Common myeloid progenitor, CD34-positive (primary cell): ENCODE data around the gene COG2.

Source experiments
- CTCF ChIA-PET: fragments of 350-600 bp; sonication (Branson Sonifier 250); formaldehyde crosslinking; loops from one replicate; lab custom pipeline; 2021; ENCODE audit warnings: antibody characterized with exemption; lab: Charles Lee
- POLR2A ChIA-PET: fragments of 350-600 bp; sonication (Branson Sonifier 250); formaldehyde crosslinking; loops from one replicate; lab custom pipeline; 2021; ENCODE audit warnings: antibody characterized with exemption; lab: Charles Lee
- DNase-seq, 3 donors: peaks; one replicate each; pipeline versions ENCODE4 v3.0.0 to v3.0.0-alpha.2; 2013
- H3K27ac ChIP-seq, 2 experiments: 1 replicate in 1 of 2; 2 replicates in 1 of 2; pipeline ENCODE4 v1.7.0; 2013; ENCODE audit warnings: inconsistent platforms in 2 of 2, low read length in 2 of 2, mild to moderate bottlenecking in 2 of 2, low read depth in 1 of 2, moderate library complexity in 1 of 2; ENCODE audit not compliant: severe bottlenecking in 2 of 2, insufficient read depth in 1 of 2, poor library complexity in 1 of 2
- H3K27me3 ChIP-seq, 5 experiments: replicated peaks in 2 of 5; 1 replicate in 3 of 5; 2 replicates in 2 of 5; pipeline versions ENCODE4 v1.6.1 to v1.7.0; 2013; ENCODE audit warnings: low read length in 4 of 5, mild to moderate bottlenecking in 2 of 5, moderate library complexity in 2 of 5, inconsistent platforms in 1 of 5; ENCODE audit not compliant: insufficient read depth in 5 of 5, control insufficient read depth in 4 of 5
- H3K36me3 ChIP-seq, 4 experiments: 1 replicate in 2 of 4; 2 replicates in 2 of 4; pipeline versions ENCODE4 v1.6.1 to v1.7.0; 2013; ENCODE audit warnings: low read length in 3 of 4, control low read depth in 1 of 4, mild to moderate bottlenecking in 1 of 4; ENCODE audit not compliant: control insufficient read depth in 4 of 4, insufficient read depth in 4 of 4
- H3K4me1 ChIP-seq, 4 experiments: 1 replicate in 3 of 4; 2 replicates in 1 of 4; pipeline versions ENCODE4 v1.6.1 to v1.7.1; 2013; ENCODE audit warnings: low read length in 3 of 4, mild to moderate bottlenecking in 3 of 4, control low read depth in 1 of 4, inconsistent platforms in 1 of 4, moderate library complexity in 1 of 4; ENCODE audit not compliant: control insufficient read depth in 4 of 4, insufficient read depth in 4 of 4; ENCODE audit errors: control extremely low read depth in 1 of 4
- H3K4me3 ChIP-seq, 7 experiments: 1 replicate in 4 of 7; 2 replicates in 3 of 7; pipeline versions ENCODE4 v1.5.1 to v1.7.0; 2013; ENCODE audit warnings: mild to moderate bottlenecking in 7 of 7, low read length in 6 of 7, moderate library complexity in 6 of 7, inconsistent platforms in 2 of 7, low read depth in 2 of 7, control low read depth in 1 of 7; ENCODE audit not compliant: insufficient read depth in 4 of 7, control insufficient read depth in 1 of 7; ENCODE audit errors: extremely low read depth in 1 of 7
- H3K9me3 ChIP-seq, 5 experiments: 1 replicate in 4 of 5; 2 replicates in 1 of 5; pipeline versions ENCODE4 v1.6.1 to v1.7.1; 2013; ENCODE audit warnings: low read length in 4 of 5, mild to moderate bottlenecking in 2 of 5, inconsistent platforms in 1 of 5, low read depth in 1 of 5, moderate library complexity in 1 of 5; ENCODE audit not compliant: control insufficient read depth in 4 of 5, insufficient read depth in 2 of 5; ENCODE audit errors: control extremely low read depth in 1 of 5
- WGBS: methylation state at CpG from one replicate; pipeline ENCODE4 v1.1.5; 2013; ENCODE audit not compliant: insufficient coverage; 5-methylcytosine and 5-hydroxymethylcytosine counted together

The COG2 gene

GRCh38 chr1:230661976-230662375 lies 19.7 kb downstream of the COG2 start:
- WGBS: 100% methylated on average over 3 of the region's 4 CpGs
- Histone ChIP-seq H3K9me3 (no peaks in the 10 kb centered on the region), H3K27me3 (no peaks in the 10 kb centered on the region), H3K27ac (no peak overlapping the region), H3K4me3 (no peak overlapping the region), H3K36me3 (peaks cover 18 to 54% (median 36%) of the 10 kb centered on the region in 4 experiments), H3K4me1 (no peaks in the 10 kb centered on the region)
- ChIA-PET POLR2A (no interaction called here), CTCF (interaction anchor here (0.7 kb wide), 1 partner anchor 103 kb away, joined by 3 read pairs; no protein-coding TSS in a partner anchor)
- DNase-seq: no peak

- Histone ChIP-seq H3K9me3 (no peaks in the 10 kb centered on the region), H3K36me3 (peaks cover 44 to 81% (median 60%) of the 10 kb centered on the region in 4 experiments), H3K4me3 (no peak overlapping the region), H3K4me1 (no peaks in the 10 kb centered on the region), H3K27me3 (no peaks in the 10 kb centered on the region), H3K27ac (no peak overlapping the region)
- ChIA-PET CTCF (no interaction called here), POLR2A (no interaction called here)
- DNase-seq: no peak
- WGBS: 92% methylated on average over 2 of the region's 6 CpGs
Observed at GRCh38 chr1:230668227-230668626, 25.9 kb downstream of the COG2 start.

GRCh38 chr1:230669543-230669942 lies 27.3 kb downstream of the COG2 start:
- DNase-seq: no peak
- H3K4me1 ChIP-seq: no peaks in the 10 kb centered on the region
- H3K9me3 ChIP-seq: no peaks in the 10 kb centered on the region
- CTCF ChIA-PET: no interaction called here
- POLR2A ChIA-PET: no interaction called here
- no peaks in the 10 kb centered on the region for H3K27me3 ChIP-seq
- H3K4me3 ChIP-seq: no peak overlapping the region
- H3K27ac ChIP-seq: no peak overlapping the region
- 95% methylated on average over 8 of the region's 8 CpGs for WGBS
- peaks cover 47 to 88% (median 64%) of the 10 kb centered on the region in 4 experiments for H3K36me3 ChIP-seq

GRCh38 chr1:230674581-230674980 lies 32.3 kb downstream of the COG2 start:
- no peak overlapping the region for H3K4me3 ChIP-seq
- WGBS: 100% methylated on average over 1 of the region's 2 CpGs
- no peaks in the 10 kb centered on the region for H3K27me3 ChIP-seq
- H3K36me3 ChIP-seq: peaks cover 33 to 92% (median 61%) of the 10 kb centered on the region in 4 experiments
- peaks cover 0 to 9% (median 2%) of the 10 kb centered on the region in 5 experiments for H3K9me3 ChIP-seq
- ChIA-PET POLR2A (no interaction called here), CTCF (no interaction called here)
- no peak for DNase-seq
- H3K4me1 ChIP-seq: no peaks in the 10 kb centered on the region
- no peak overlapping the region for H3K27ac ChIP-seq

- Histone ChIP-seq H3K9me3 (peaks cover 0 to 9% (median 2%) of the 10 kb centered on the region in 5 experiments), H3K27me3 (no peaks in the 10 kb centered on the region), H3K36me3 (peaks cover 36 to 85% (median 56%) of the 10 kb centered on the region in 4 experiments), H3K4me1 (peaks cover 0 to 3% (median 1%) of the 10 kb centered on the region in 4 experiments), H3K4me3 (no peak overlapping the region), H3K27ac (no peak overlapping the region)
- ChIA-PET CTCF (interaction anchor here (0.8 to 1.1 kb wide), 2 partner anchors 10 to 18 kb away, joined by 3 read pairs; no protein-coding TSS in a partner anchor), POLR2A (no interaction called here)
- WGBS: no CpG with 5 or more reads among the region's 1 CpG
- DNase-seq: no peak
Observed at GRCh38 chr1:230677200-230677599, 34.9 kb downstream of the COG2 start.

- ChIA-PET POLR2A (no interaction called here), CTCF (no interaction called here)
- no peak for DNase-seq
- Histone ChIP-seq H3K4me1 (peaks cover 0 to 3% (median 1%) of the 10 kb centered on the region in 4 experiments), H3K27ac (no peak overlapping the region), H3K36me3 (peaks cover 25 to 78% (median 58%) of the 10 kb centered on the region in 4 experiments), H3K4me3 (no peak overlapping the region), H3K27me3 (no peaks in the 10 kb centered on the region), H3K9me3 (peaks cover 0 to 9% (median 2%) of the 10 kb centered on the region in 5 experiments)
- 75% methylated on average over 2 of the region's 3 CpGs for WGBS
Observed at GRCh38 chr1:230679192-230679591, 36.9 kb downstream of the COG2 start.

GRCh38 chr1:230679825-230680224 lies 37.5 kb downstream of the COG2 start:
- Histone ChIP-seq H3K9me3 (peaks cover 0 to 9% (median 2%) of the 10 kb centered on the region in 5 experiments), H3K4me1 (peaks cover 0 to 3% (median 1%) of the 10 kb centered on the region in 4 experiments), H3K36me3 (peaks cover 24 to 78% (median 56%) of the 10 kb centered on the region in 4 experiments), H3K27ac (no peak overlapping the region), H3K27me3 (no peaks in the 10 kb centered on the region), H3K4me3 (no peak overlapping the region)
- ChIA-PET POLR2A (no interaction called here), CTCF (no interaction called here)
- DNase-seq: no peak
- no CpG with 5 or more reads among the region's 2 CpGs for WGBS
